Activated B cell treated with CpG ODN at 0.5 μM for 24 hours (primary cell): Measurements from ENCODE around the gene GTF2H2C_2.
"Not testable (repeated sequence)": the region's sequence is repeated elsewhere in the genome, so short reads cannot be mapped to it uniquely, and the experiment has no call there.

Source experiments
- ATAC-seq: fragments of 200-7000 bp; cut with Tn5 transposase; one replicate; pipeline ENCODE4 v1.10.0; 2021; ENCODE audit warnings: low read depth, mild to moderate bottlenecking, moderate library complexity
- CTCF ChIA-PET: fragments of 350-600 bp; sonication (Branson Sonifier 250); formaldehyde crosslinking; loops from one replicate; lab custom pipeline; 2021; ENCODE audit warnings: antibody characterized with exemption; lab: Charles Lee
- POLR2A ChIA-PET: fragments of 350-600 bp; sonication (Branson Sonifier 250); formaldehyde crosslinking; loops from one replicate; lab custom pipeline; 2021; ENCODE audit warnings: antibody characterized with exemption; lab: Charles Lee
- DNase-seq: peaks from one replicate; pipeline ENCODE4 v3.0.0; 2022
- H3K27ac Mint-ChIP-seq: one replicate; pipeline ENCODE4 v1.8.0; 2020; ENCODE audit warnings: mixed read lengths
- H3K27me3 Mint-ChIP-seq: one replicate; pipeline ENCODE4 v1.8.0; 2021; ENCODE audit warnings: mixed read lengths
- H3K36me3 Mint-ChIP-seq: one replicate; pipeline ENCODE4 v1.8.0; 2021; ENCODE audit warnings: low read depth, mixed read lengths
- H3K4me1 Mint-ChIP-seq: one replicate; pipeline ENCODE4 v1.8.0; 2021; ENCODE audit warnings: mixed read lengths
- H3K4me3 Mint-ChIP-seq: one replicate; pipeline ENCODE4 v1.8.0; 2020; ENCODE audit warnings: mild to moderate bottlenecking, mixed read lengths
- H3K9me3 Mint-ChIP-seq: one replicate; pipeline ENCODE4 v1.8.0; 2020; ENCODE audit warnings: mixed read lengths
- intact Hi-C: fragments of 100-400 bp; cut with micrococcal nuclease; formaldehyde crosslinking; loops from one replicate; pipeline ENCODE4 v1.15.1; 2024

Gene GTF2H2C_2

DNA sequence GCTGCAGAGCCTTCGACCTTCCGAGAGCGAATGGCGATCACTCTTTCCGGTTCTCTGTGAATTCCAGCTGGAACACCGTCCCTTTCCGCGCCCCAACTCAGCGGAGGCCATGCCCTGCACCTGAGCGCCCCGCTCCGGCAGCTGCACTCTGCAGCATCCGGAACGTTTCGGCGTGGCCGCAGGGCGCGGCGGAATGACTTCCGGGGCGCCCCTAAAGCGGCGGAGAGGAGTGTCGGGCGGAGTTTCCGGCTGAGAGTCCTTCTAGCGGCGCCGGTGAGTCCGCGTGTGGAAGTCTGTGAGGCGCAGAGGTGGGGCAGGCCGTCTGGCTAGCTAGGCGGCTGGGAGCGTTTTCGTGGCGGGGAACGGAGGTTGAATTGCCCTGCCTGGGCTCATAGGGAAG lies at the start of gene GTF2H2C_2:
TSS of gene GTF2H2C_2 (plus strand) at position 252 of the 400 bp plus-strand sequence.
- CTCF ChIA-PET: not testable (repeated sequence)

DNA sequence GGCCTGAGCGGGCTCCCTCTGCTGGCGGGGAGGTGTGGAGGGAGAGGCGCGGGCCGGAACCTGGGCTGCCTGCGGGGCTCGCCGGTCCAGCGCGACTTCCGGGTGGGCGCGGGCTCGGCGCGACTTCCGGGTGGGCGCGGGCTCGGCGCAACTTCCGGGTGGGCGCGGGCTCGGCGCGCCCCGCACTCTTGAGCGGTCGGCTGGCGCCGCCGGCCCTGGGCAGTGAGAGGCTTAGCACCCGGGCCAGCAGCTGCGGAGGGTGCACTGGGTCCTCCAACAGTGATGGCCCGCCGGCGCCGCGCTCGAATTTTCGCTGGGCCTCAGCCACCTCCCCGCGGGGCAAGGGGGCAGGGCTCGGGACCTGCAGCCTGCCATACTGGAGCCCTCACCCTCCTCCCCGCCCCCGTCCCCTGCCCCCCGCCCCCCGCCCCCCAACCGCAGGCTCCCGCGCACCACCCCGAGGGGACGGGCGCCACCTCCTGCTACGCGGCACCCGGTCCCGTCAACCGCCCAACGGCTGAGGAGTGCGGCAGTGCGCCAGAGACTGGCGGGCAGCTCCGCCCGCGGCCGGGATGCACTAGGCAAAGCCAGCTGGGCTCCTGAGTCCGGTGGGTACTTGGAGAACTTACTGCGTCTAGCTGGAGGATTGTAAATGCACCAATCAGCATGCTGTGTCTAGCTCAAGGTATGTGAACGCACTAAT lies 14.0 kb upstream of the GTF2H2C_2 start:
- H3K9me3 Mint-ChIP-seq, H3K4me1 Mint-ChIP-seq, H3K27me3 Mint-ChIP-seq, CTCF ChIA-PET, intact Hi-C loops, H3K36me3 Mint-ChIP-seq, H3K27ac Mint-ChIP-seq, POLR2A ChIA-PET: not testable (repeated sequence)
- ATAC-seq (peak; percentile 82), DNase-seq (peak; percentile 42)
- peak overlapping the region; percentile 71 for H3K4me3 Mint-ChIP-seq

More for the DNA sequence above, at the start of gene GTF2H2C_2:
- H3K9me3 Mint-ChIP-seq, H3K4me3 Mint-ChIP-seq, intact Hi-C loops, POLR2A ChIA-PET, H3K36me3 Mint-ChIP-seq, H3K27ac Mint-ChIP-seq, DNase-seq, H3K27me3 Mint-ChIP-seq, H3K4me1 Mint-ChIP-seq: not testable (repeated sequence)
- peak; percentile 97 for ATAC-seq

DNA sequence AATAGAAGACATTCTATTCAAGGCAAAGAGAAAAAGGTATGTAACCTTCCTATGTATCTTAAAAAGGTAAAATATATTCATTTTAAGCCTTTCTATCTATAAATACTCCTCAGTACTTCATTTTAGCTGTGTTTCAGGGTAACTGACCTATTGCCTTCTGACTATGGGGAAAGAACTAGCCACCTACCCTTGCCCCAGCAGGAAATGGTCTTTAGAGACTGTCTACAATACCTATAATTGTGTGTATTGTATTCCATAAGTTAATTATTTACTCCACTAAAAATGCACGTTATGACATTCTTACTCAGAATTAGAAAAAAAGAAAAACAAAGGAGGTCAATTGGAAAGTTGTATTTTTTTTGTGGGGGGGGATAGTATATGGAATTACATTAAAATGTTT lies 6.2 kb downstream of the GTF2H2C_2 start:
- H3K4me3 Mint-ChIP-seq, intact Hi-C loops, DNase-seq, H3K36me3 Mint-ChIP-seq, ATAC-seq, H3K4me1 Mint-ChIP-seq, H3K27me3 Mint-ChIP-seq, H3K27ac Mint-ChIP-seq, POLR2A ChIA-PET, H3K9me3 Mint-ChIP-seq, CTCF ChIA-PET: not testable (repeated sequence)

DNA sequence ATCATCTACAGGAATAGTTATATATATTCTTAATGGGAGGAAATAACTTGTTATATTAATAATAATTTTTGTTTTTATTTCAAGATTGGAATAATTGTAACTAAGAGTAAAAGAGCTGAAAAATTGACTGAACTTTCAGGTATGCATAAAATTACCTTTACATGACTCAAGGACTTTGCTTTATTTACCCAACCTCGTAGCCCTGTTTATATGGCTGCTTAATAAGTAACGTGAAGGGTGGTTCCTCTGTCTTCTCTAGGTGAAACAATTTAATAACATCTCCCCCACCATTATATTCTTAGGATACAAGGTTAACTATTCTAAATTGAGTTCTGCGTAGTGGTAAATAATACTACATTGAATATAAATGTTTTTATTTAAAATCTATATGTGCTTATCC lies 8.0 kb downstream of the GTF2H2C_2 start:
- DNase-seq, POLR2A ChIA-PET, H3K9me3 Mint-ChIP-seq, H3K4me1 Mint-ChIP-seq, H3K36me3 Mint-ChIP-seq, H3K4me3 Mint-ChIP-seq, CTCF ChIA-PET, ATAC-seq, H3K27ac Mint-ChIP-seq, H3K27me3 Mint-ChIP-seq, intact Hi-C loops: not testable (repeated sequence)

DNA sequence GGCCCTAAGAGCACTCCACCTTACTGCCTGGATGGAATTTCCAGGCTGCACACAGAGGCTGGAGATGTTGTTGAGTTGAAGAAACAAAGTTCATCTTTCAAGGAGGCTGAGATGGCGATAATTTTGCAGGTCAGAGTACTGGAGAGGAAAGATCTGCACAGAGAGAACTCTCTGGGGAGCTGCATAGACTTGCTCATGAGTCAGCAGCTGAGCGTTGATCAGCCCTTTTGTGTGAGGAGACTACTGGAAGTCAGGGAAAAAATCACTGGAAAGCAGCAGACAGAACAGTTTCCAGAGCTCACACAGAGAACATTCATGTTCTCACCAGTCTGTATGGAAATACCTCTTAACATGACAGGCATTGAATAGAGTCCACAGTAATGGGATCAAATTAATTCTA lies 23.4 kb downstream of the GTF2H2C_2 start:
- DNase-seq, H3K9me3 Mint-ChIP-seq, POLR2A ChIA-PET, H3K4me1 Mint-ChIP-seq, H3K4me3 Mint-ChIP-seq, intact Hi-C loops, H3K27ac Mint-ChIP-seq, ATAC-seq, CTCF ChIA-PET, H3K36me3 Mint-ChIP-seq, H3K27me3 Mint-ChIP-seq: not testable (repeated sequence)

DNA sequence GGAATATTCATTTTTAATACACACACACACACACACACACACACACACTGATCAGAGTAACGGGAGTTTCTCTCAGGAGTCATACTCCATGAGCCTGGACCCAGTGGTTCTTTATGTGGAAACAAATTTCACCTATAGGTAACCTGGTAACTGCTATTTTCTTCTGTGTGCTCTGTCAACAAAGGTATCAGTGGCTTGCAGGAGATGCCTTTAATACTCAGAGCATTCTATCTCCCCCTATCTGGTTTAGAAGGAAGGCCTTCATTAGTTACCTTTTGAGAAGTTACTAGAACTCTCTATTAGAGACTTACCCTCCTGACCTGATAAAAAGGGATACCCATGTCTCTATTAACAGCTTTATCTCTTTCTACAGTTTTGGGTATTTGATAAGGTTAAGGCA lies 34.4 kb downstream of the GTF2H2C_2 start:
- CTCF ChIA-PET: not testable (repeated sequence)

DNA sequence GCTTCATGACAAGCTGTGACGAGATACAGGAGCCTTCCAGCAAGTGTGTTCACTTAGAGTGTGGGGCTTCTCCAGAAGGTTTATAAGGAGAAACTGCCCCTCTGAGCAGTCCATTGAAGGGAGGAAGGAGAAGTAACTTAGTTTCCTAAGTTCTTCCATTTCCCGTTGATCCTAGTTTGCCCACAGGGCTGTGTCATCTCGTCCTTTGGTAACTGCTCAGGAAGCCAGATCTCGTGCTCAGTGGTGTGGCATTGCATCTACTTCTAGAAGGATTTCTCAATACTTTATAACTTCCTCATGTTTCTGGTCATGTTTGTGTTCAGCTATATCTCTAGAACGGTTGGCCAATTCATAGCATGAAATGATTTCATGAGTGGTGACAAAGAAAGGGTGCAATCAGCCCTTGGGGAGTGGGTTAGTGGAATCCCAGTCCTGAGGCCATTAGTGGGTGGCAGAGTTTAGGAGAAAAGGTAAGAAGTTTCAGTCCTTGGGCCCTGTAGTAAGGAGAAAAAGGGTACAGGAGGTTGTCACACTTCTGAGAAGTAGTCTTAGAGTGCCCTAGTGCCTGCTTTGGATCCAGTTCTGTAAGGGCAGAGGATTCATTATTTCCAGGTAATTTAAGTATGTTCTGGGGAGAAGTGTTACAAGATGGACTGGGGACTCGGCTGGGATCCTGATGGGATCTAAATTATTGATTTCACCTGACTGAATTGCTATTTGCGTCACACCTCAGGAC lies 36.2 kb downstream of the GTF2H2C_2 start:
- POLR2A ChIA-PET, CTCF ChIA-PET, H3K4me1 Mint-ChIP-seq, intact Hi-C loops, H3K36me3 Mint-ChIP-seq, ATAC-seq, H3K27me3 Mint-ChIP-seq, H3K27ac Mint-ChIP-seq, H3K4me3 Mint-ChIP-seq, H3K9me3 Mint-ChIP-seq, DNase-seq: not testable (repeated sequence)

More for the DNA sequence above, 34.4 kb downstream of the GTF2H2C_2 start:
- intact Hi-C loops, ATAC-seq, H3K27ac Mint-ChIP-seq, H3K4me1 Mint-ChIP-seq, POLR2A ChIA-PET, H3K27me3 Mint-ChIP-seq, H3K9me3 Mint-ChIP-seq, DNase-seq, H3K4me3 Mint-ChIP-seq, H3K36me3 Mint-ChIP-seq: not testable (repeated sequence)

DNA sequence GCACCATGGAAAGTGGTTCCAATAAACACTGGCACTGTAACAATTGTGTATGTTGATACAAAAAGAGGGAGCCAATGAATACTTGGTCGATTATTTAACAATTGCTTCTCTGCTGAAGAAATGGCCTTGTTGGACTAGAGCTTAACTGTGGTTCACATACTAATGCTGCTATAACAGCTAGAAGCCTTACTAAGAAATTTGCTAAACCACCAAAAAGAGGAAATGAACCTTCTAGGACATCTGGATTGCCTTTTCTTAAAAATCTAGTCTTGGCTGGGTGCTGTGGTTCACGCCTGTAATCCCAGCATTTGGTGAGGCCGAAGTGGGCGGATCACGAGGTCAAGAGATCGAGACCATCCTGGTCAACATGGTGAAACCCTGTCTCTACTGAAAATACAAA lies 41.9 kb downstream of the GTF2H2C_2 start:
- DNase-seq, H3K27ac Mint-ChIP-seq, H3K27me3 Mint-ChIP-seq, H3K4me1 Mint-ChIP-seq, POLR2A ChIA-PET, H3K36me3 Mint-ChIP-seq, CTCF ChIA-PET, H3K4me3 Mint-ChIP-seq, H3K9me3 Mint-ChIP-seq, intact Hi-C loops: not testable (repeated sequence)
- ATAC-seq: peak; percentile 49

DNA sequence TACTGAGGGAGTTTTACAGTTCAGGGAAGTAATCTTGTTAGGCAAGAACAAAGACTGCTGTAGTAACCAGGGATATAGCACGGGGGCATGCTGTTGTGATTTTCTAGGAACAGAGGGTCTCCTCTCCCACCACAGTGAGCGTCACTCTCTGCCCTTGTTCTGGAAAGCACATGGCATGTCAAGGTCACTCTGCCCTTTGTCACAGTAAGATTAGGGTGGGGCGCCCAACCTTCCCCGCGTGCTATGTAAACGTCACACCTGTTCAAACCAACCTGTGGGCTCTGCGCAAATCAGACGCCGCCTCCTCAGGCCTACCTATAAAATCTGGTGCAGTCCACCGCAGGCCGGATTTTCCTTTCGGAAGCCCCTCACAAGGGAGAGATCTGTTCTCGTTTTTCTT lies 44.0 kb downstream of the GTF2H2C_2 start:
- POLR2A ChIA-PET, CTCF ChIA-PET, ATAC-seq, intact Hi-C loops, H3K9me3 Mint-ChIP-seq, H3K36me3 Mint-ChIP-seq, DNase-seq, H3K27ac Mint-ChIP-seq, H3K4me3 Mint-ChIP-seq, H3K4me1 Mint-ChIP-seq, H3K27me3 Mint-ChIP-seq: not testable (repeated sequence)

DNA sequence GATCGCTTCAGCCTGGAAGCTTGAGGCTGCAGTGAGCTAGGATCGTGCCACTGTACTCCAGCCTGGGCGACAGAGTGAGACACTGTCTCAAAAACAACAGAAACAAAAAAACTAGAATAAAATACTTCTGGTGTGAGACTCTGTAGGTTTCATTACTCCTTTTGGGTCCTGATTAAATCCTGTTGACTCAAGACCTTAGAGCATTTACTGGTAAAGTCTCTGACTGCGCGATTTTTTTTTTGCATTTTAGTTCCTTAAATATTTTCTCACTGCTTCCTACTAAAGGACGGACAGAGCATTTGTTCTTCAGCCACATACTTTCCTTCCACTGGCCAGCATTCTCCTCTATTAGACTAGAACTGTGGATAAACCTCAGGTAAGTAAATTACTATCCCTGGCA lies 46.8 kb downstream of the GTF2H2C_2 start:
- H3K4me3 Mint-ChIP-seq, H3K27me3 Mint-ChIP-seq, DNase-seq, H3K27ac Mint-ChIP-seq, intact Hi-C loops, POLR2A ChIA-PET, CTCF ChIA-PET, H3K4me1 Mint-ChIP-seq, H3K9me3 Mint-ChIP-seq, ATAC-seq, H3K36me3 Mint-ChIP-seq: not testable (repeated sequence)

DNA sequence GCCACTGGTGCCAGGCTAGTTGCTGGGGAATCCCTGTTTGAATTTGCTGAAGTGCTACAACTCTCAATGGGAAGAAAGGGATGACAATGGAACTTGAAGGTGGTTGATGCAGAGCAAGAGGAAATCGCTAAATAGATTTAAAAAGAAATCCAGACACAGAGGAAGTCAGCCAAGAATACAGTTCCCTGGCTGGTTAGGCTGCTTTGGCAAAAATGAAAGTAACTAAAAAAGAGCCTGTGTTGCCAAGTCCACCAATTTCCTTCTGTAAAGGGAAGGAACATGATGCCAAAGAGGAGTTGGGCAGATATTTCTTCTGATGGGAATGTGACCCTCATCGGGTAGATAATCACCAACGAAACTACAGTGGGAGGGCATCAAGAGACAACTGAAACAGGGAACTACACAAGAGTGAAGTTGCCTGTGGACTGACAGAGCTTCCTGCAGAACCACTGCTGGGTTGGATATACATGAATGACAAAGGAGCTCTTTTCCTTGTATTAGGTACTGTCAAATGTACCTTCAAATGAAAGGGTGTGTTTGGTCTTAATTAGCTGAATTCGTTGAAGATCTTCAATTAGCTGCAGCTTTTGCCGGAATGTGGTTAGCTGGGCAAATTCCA lies 49.0 kb downstream of the GTF2H2C_2 start:
- H3K27ac Mint-ChIP-seq, CTCF ChIA-PET, H3K4me1 Mint-ChIP-seq, POLR2A ChIA-PET, intact Hi-C loops, H3K4me3 Mint-ChIP-seq, H3K9me3 Mint-ChIP-seq, H3K36me3 Mint-ChIP-seq, H3K27me3 Mint-ChIP-seq, DNase-seq: not testable (repeated sequence)
- peak; percentile 21 for ATAC-seq

DNA sequence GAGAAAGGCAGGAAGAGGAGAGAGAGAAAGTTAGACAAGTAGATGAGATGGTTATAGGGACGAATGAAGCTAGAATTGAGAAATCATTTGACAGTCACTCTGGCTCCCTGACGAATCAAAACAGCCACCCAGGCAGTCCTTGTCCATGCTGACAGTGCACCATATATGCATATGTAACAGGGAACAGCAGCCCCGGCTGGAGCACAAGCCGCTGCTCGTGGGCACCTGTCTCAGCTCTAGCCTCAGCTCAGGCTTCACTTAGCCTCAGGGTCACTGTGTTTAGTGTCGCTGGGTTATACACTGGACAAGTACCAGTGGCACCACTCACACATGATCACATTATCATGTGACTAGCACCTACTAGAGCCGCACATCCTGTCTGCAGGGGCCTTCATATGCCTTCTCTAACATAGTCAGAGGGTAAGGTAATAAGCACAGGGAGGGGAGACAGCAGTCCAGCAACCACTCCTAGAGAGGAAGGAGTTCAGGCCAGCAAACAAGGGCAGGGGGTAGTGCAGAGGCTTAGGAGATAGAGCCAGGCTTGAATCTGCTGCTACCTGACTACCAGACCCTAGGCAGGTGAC lies 54.9 kb downstream of the GTF2H2C_2 start:
- H3K4me3 Mint-ChIP-seq, CTCF ChIA-PET, H3K36me3 Mint-ChIP-seq, intact Hi-C loops, DNase-seq, H3K27ac Mint-ChIP-seq, H3K4me1 Mint-ChIP-seq, H3K27me3 Mint-ChIP-seq, ATAC-seq, H3K9me3 Mint-ChIP-seq, POLR2A ChIA-PET: not testable (repeated sequence)
